ACC112 (cell line): ENCODE data around the gene MAML1.
"Not testable (repeated sequence)": the region's sequence is repeated elsewhere in the genome, so short reads cannot be mapped to it uniquely, and the experiment has no call there.

Experiments used
- H2AFZ ChIP-seq: fragments of 200-600 bp; sonication (generic); one replicate; pipeline ENCODE4 v1.6.0; 2017; ENCODE audit warnings: antibody characterized with exemption, low read length; ENCODE audit not compliant: unreplicated experiment
- H3K27ac ChIP-seq: fragments of 200-600 bp; sonication (generic); 2 replicates; pipeline ENCODE4 v1.5.1; 2014; ENCODE audit warnings: low read depth, mild to moderate bottlenecking, antibody characterized with exemption, low read length, moderate library complexity
- H3K27me3 ChIP-seq: fragments of 200-600 bp; sonication (generic); 2 replicates; pipeline ENCODE4 v1.6.1; 2014; ENCODE audit warnings: mild to moderate bottlenecking, antibody characterized with exemption, low read length, moderate library complexity, mixed read lengths; ENCODE audit not compliant: insufficient read depth
- H3K36me3 ChIP-seq: fragments of 200-600 bp; sonication (generic); 2 replicates; pipeline ENCODE4 v1.6.1; 2016; ENCODE audit warnings: mild to moderate bottlenecking, antibody characterized with exemption, low read length, moderate library complexity, mixed read lengths; ENCODE audit not compliant: insufficient read depth
- H3K4me1 ChIP-seq: fragments of 200-600 bp; sonication (generic); one replicate; pipeline ENCODE4 v1.6.1; 2016; ENCODE audit warnings: low read length, mixed read lengths; ENCODE audit not compliant: insufficient read depth, unreplicated experiment, control insufficient read depth
- H3K4me3 ChIP-seq: fragments of 200-600 bp; sonication (generic); 2 replicates; pipeline ENCODE4 v1.5.1; 2014; ENCODE audit warnings: mild to moderate bottlenecking, low read depth, low read length
- H3K79me2 ChIP-seq: fragments of 200-600 bp; sonication (generic); one replicate; pipeline ENCODE4 v1.6.0; 2016; ENCODE audit warnings: low read length; ENCODE audit not compliant: control insufficient read depth, unreplicated experiment, insufficient read depth

Gene MAML1, protein sequence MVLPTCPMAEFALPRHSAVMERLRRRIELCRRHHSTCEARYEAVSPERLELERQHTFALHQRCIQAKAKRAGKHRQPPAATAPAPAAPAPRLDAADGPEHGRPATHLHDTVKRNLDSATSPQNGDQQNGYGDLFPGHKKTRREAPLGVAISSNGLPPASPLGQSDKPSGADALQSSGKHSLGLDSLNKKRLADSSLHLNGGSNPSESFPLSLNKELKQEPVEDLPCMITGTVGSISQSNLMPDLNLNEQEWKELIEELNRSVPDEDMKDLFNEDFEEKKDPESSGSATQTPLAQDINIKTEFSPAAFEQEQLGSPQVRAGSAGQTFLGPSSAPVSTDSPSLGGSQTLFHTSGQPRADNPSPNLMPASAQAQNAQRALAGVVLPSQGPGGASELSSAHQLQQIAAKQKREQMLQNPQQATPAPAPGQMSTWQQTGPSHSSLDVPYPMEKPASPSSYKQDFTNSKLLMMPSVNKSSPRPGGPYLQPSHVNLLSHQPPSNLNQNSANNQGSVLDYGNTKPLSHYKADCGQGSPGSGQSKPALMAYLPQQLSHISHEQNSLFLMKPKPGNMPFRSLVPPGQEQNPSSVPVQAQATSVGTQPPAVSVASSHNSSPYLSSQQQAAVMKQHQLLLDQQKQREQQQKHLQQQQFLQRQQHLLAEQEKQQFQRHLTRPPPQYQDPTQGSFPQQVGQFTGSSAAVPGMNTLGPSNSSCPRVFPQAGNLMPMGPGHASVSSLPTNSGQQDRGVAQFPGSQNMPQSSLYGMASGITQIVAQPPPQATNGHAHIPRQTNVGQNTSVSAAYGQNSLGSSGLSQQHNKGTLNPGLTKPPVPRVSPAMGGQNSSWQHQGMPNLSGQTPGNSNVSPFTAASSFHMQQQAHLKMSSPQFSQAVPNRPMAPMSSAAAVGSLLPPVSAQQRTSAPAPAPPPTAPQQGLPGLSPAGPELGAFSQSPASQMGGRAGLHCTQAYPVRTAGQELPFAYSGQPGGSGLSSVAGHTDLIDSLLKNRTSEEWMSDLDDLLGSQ

DNA sequence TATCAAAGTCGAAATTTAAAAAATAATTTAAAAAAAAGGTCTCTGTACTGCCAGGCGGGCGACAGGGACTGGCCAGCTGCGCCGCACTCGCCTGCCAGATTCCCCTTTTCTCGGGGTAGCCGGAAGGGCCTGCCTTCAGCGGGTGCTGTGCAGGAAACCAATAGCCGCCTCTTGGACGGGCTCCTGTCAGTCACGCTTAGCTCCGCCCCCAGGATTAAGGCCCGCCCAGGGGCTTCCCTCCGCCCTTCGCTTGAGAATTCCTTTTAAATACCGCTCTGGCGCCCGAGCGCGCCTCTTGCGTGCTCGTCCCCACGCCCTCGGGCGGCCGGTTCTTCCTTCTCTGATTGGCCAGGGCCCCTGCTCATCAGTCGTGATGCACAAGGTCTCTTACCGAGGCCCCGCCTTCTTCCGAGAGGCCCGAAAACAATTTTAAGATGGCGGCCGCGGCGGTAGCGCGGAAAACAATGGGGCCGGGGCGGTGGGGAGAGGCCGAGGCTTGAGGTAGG is at the start of gene MAML1:
TSS of gene MAML1 (plus strand) at position 411 of the 506 bp plus-strand sequence. CDS start 291 bp downstream, outside the sequence.
- Histone ChIP-seq H3K4me3 (peak within 1 kb of the TSS; percentile 87), H3K27ac (peak within 1 kb of the TSS; percentile 80), H3K79me2 (peaks cover 47% of the 10 kb centered on the region), H3K27me3 (no peaks in the 10 kb centered on the region), H3K36me3 (peaks cover 20% of the 10 kb centered on the region), H2AFZ (peak within 1 kb of the TSS; percentile 84), H3K4me1 (peaks cover 24% of the 10 kb centered on the region)

DNA sequence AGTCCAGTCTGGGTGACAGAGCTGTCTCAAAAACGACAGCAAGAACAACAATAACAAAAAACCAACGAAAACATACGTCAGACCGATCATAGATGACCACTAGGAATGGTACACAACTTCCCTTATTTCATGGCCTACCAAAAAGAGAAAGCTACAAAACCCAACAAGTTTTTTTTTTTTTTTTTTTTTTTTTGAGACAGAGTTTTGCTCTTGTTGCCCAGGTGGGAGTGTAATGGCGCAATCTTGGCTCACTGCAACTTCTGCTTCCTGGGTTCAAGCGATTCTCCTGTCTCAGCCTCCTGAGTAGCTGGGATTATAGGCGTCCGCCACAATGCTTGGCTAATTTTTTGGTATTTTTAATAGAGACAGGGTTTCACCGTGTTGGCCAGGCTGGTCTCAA is 43.4 kb upstream of the MAML1 start:
- not testable (repeated sequence) for H3K36me3 ChIP-seq, H2AFZ ChIP-seq

GRCh38 chr5:179694561-179694960 is 38.1 kb upstream of the MAML1 start:
- H3K79me2 ChIP-seq, result peaks cover 12% of the 10 kb centered on the region
- H2AFZ ChIP-seq, result no peak overlapping the region
- H3K27ac ChIP-seq, result no peak overlapping the region
- H3K27me3 ChIP-seq, result no peaks in the 10 kb centered on the region
- H3K4me3 ChIP-seq, result no peak overlapping the region
- no peaks in the 10 kb centered on the region for H3K36me3 ChIP-seq
- H3K4me1 ChIP-seq, result no peaks in the 10 kb centered on the region

More for the DNA sequence above, 43.4 kb upstream of the MAML1 start:
- not testable (repeated sequence) for H3K79me2 ChIP-seq, H3K4me3 ChIP-seq, H3K27me3 ChIP-seq, H3K4me1 ChIP-seq, H3K27ac ChIP-seq

- Histone ChIP-seq H3K4me3 (no peak overlapping the region), H3K27me3 (no peaks in the 10 kb centered on the region), H2AFZ (no peak overlapping the region), H3K27ac (no peak overlapping the region), H3K36me3 (no peaks in the 10 kb centered on the region), H3K79me2 (peaks cover 32% of the 10 kb centered on the region), H3K4me1 (peaks cover 4% of the 10 kb centered on the region)
Measured at GRCh38 chr5:179696603-179697002, 36.0 kb upstream of the MAML1 start.

GRCh38 chr5:179697108-179697507 is 35.5 kb upstream of the MAML1 start:
- peaks cover 4% of the 10 kb centered on the region for H3K4me1 ChIP-seq
- peaks cover 37% of the 10 kb centered on the region for H3K79me2 ChIP-seq
- H3K27ac ChIP-seq, result 0 out of 2 replicates have a peak overlapping the region, but pooled peaks have one; percentile 89

GRCh38 chr5:179697543-179697942 is 35.1 kb upstream of the MAML1 start:
- not testable (repeated sequence) for H3K27me3 ChIP-seq, H3K4me1 ChIP-seq, H3K36me3 ChIP-seq
- Histone ChIP-seq H3K79me2 (peaks cover 41% of the 10 kb centered on the region), H3K4me3 (peak overlapping the region; percentile 99), H3K27ac (peak overlapping the region; percentile 89), H2AFZ (peak overlapping the region; percentile 78)

More at GRCh38 chr5:179697108-179697507, 35.5 kb upstream of the MAML1 start:
- H3K36me3 ChIP-seq, result no peaks in the 10 kb centered on the region
- peak overlapping the region; percentile 99 for H3K4me3 ChIP-seq
- H2AFZ ChIP-seq, result no peak overlapping the region
- H3K27me3 ChIP-seq, result no peaks in the 10 kb centered on the region

- peak overlapping the region; percentile 78 for H2AFZ ChIP-seq
- H3K27ac ChIP-seq, result peak overlapping the region; percentile 89
- peak overlapping the region; percentile 99 for H3K4me3 ChIP-seq
- H3K79me2 ChIP-seq, result peaks cover 48% of the 10 kb centered on the region
- no peaks in the 10 kb centered on the region for H3K27me3 ChIP-seq
- H3K36me3 ChIP-seq, result peaks cover 5% of the 10 kb centered on the region; the same call in 1 of the 2 replicates
- H3K4me1 ChIP-seq, result peaks cover 4% of the 10 kb centered on the region
Measured at GRCh38 chr5:179697993-179698934, 34.4 kb upstream of the MAML1 start.

- H2AFZ ChIP-seq, result peak within 1 kb of the TSS; percentile 78
- H3K27ac ChIP-seq, result peak within 1 kb of the TSS; percentile 89
- peaks cover 57% of the 10 kb centered on the region for H3K79me2 ChIP-seq
Measured at GRCh38 chr5:179698935-179699615, 33.5 kb upstream of the MAML1 start, which contains the start of gene CANX. TSS of gene CANX (plus strand) at chr5:179698967. CDS start at chr5:179705682, 6,715 bp downstream.

GRCh38 chr5:179699616-179700237 is 32.9 kb upstream of the MAML1 start:
- Histone ChIP-seq H3K27me3 (no peaks in the 10 kb centered on the region), H2AFZ (no peak overlapping the region), H3K27ac (peak overlapping the region; percentile 87), H3K4me3 (peak overlapping the region; percentile 99), H3K79me2 (peaks cover 61% of the 10 kb centered on the region), H3K4me1 (peaks cover 4% of the 10 kb centered on the region), H3K36me3 (peaks cover 5% of the 10 kb centered on the region; the same call in 1 of the 2 replicates)

More at GRCh38 chr5:179698935-179699615, 33.5 kb upstream of the MAML1 start, which contains the start of gene CANX:
- H3K27me3 ChIP-seq, result no peaks in the 10 kb centered on the region
- peaks cover 5% of the 10 kb centered on the region; the same call in 1 of the 2 replicates for H3K36me3 ChIP-seq
- H3K4me1 ChIP-seq, result peaks cover 4% of the 10 kb centered on the region
- peak within 1 kb of the TSS; percentile 99 for H3K4me3 ChIP-seq
